DOHH2 (cell line): ENCODE measurements around the gene PPP1R12A.
"Not testable (repeated sequence)": the region's sequence is repeated elsewhere in the genome, so short reads cannot be mapped to it uniquely, and the experiment has no call there.

Source experiments
- H3F3A ChIP-seq: fragments of 200-600 bp; sonication (generic), shearing (Covaris generic); 2 replicates; pipeline ENCODE4 v1.6.0; 2016; ENCODE audit warnings: antibody characterized with exemption, mild to moderate bottlenecking; ENCODE audit not compliant: control insufficient read depth, insufficient read depth
- H3K27ac ChIP-seq: fragments of 200-600 bp; sonication (generic); 2 replicates; pipeline ENCODE4 v1.5.1; 2014; ENCODE audit warnings: low read depth, mild to moderate bottlenecking, low read length, moderate library complexity
- H3K27me3 ChIP-seq: fragments of 200-600 bp; sonication (generic); 2 replicates; pipeline ENCODE4 v1.6.1; 2014; ENCODE audit warnings: mild to moderate bottlenecking, low read length, mixed read lengths; ENCODE audit not compliant: control insufficient read depth
- H3K36me3 ChIP-seq: fragments of 200-600 bp; sonication (generic); 2 replicates; pipeline ENCODE4 v1.6.1; 2014; ENCODE audit warnings: mild to moderate bottlenecking, low read length, moderate library complexity, mixed read lengths; ENCODE audit not compliant: control insufficient read depth
- H3K4me1 ChIP-seq: fragments of 200-600 bp; sonication (generic); 2 replicates; pipeline ENCODE4 v1.6.1; 2014; ENCODE audit warnings: mild to moderate bottlenecking, low read length, mixed read lengths; ENCODE audit not compliant: control insufficient read depth
- H3K4me2 ChIP-seq: fragments of 200-600 bp; sonication (generic); 2 replicates; pipeline ENCODE4 v1.6.0; 2014; ENCODE audit warnings: mild to moderate bottlenecking, low read length, moderate library complexity
- H3K4me3 ChIP-seq: fragments of 200-600 bp; sonication (generic); 2 replicates; pipeline ENCODE4 v1.5.1; 2014; ENCODE audit warnings: mild to moderate bottlenecking, low read length, mixed read lengths
- H3K79me2 ChIP-seq: fragments of 200-600 bp; sonication (generic); 2 replicates; pipeline ENCODE4 v1.6.1; 2014; ENCODE audit warnings: mild to moderate bottlenecking, low read length, mixed read lengths; ENCODE audit not compliant: control insufficient read depth
- H3K9me2 ChIP-seq: fragments of 200-600 bp; sonication (generic); replicated peaks from 2 replicates; pipeline ENCODE4 v1.6.1; 2014; ENCODE audit warnings: mild to moderate bottlenecking, low read length, mixed read lengths; ENCODE audit not compliant: control insufficient read depth
- H3K9me3 ChIP-seq: fragments of 200-600 bp; sonication (generic); 2 replicates; pipeline ENCODE4 v1.6.1; 2014; ENCODE audit warnings: antibody characterized with exemption, low read length, mixed read lengths; ENCODE audit not compliant: control insufficient read depth, insufficient read depth
- H4K20me1 ChIP-seq: fragments of 200-600 bp; sonication (generic); 2 replicates; pipeline ENCODE4 v1.6.0; 2014; ENCODE audit warnings: low read depth, mild to moderate bottlenecking, antibody characterized with exemption, low read length, moderate library complexity; ENCODE audit not compliant: control insufficient read depth, insufficient read depth
- EZH2phosphoT487 ChIP-seq: fragments of 200-600 bp; sonication (generic); IDR thresholded peaks from 2 replicates; pipeline ENCODE4 v1.6.1; 2017; ENCODE audit warnings: borderline replicate concordance, mild to moderate bottlenecking, antibody characterized with exemption, low read length, moderate library complexity, mixed read lengths
- TF ChIP-seq, protein P1 (sequence below): fragments of 200-600 bp; sonication (generic); IDR thresholded peaks from one replicate; pipeline ENCODE4 v1.5.1; 2014; ENCODE audit warnings: antibody characterized with exemption, mild to moderate bottlenecking, low read depth, low read length; ENCODE audit not compliant: poor library complexity, severe bottlenecking

The PPP1R12A gene

DNA sequence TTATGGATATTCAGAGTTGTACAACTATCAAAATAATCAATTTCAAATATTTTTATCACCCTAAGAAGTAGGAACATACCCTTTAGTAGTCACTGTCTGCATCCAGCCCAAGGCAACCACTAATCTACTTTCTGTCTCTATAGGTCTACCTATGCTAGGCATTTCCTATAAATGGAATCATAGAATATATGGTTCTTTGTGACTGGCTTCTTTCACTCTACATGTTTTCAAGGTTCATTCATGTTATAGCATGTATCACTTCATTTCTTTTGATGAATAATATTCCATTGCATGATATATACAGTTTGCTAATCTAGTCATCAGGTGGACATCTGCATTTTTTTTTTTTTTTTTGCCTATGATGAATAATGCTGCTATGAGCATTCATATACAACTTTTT, 112.4 kb downstream of the PPP1R12A start:
- Histone ChIP-seq H3K36me3 (peaks cover 58% of the 10 kb centered on the region), H4K20me1 (no peaks in the 10 kb centered on the region), H3K4me2 (no peak overlapping the region), H3K9me2 (no peaks in the 10 kb centered on the region), H3K9me3 (no peaks in the 10 kb centered on the region), H3K27ac (no peak overlapping the region), H3K79me2 (0 out of 2 replicates have a peak, but pooled peaks cover 2% of the 10 kb centered on the region), H3K27me3 (no peaks in the 10 kb centered on the region), H3K4me1 (0 out of 2 replicates have a peak, but pooled peaks cover 3% of the 10 kb centered on the region), H3F3A (no peaks in the 10 kb centered on the region), H3K4me3 (no peak overlapping the region)
- TF ChIP-seq, protein P1, sequence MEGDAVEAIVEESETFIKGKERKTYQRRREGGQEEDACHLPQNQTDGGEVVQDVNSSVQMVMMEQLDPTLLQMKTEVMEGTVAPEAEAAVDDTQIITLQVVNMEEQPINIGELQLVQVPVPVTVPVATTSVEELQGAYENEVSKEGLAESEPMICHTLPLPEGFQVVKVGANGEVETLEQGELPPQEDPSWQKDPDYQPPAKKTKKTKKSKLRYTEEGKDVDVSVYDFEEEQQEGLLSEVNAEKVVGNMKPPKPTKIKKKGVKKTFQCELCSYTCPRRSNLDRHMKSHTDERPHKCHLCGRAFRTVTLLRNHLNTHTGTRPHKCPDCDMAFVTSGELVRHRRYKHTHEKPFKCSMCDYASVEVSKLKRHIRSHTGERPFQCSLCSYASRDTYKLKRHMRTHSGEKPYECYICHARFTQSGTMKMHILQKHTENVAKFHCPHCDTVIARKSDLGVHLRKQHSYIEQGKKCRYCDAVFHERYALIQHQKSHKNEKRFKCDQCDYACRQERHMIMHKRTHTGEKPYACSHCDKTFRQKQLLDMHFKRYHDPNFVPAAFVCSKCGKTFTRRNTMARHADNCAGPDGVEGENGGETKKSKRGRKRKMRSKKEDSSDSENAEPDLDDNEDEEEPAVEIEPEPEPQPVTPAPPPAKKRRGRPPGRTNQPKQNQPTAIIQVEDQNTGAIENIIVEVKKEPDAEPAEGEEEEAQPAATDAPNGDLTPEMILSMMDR = no peak
- no peak for TF ChIP-seq EZH2phosphoT487

DNA sequence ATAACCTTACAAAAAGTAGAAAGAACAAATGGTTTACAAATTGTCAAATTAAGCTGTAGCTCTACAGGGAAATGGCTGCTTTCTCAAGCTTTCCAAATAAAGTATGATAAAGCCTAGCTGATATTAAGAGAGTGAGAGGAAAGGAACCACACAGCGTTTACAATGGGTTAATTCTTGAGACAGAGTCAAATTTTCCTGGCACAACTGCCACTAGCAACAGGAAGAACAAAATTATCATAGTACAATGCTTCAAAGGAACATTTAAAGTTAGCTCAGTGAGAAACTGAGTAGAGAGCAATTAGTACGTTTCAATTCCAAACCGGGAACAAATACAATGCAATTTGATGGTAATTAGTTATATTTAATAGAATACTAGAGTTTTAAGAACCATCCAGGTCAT, 116.0 kb downstream of the PPP1R12A start:
- H3K27me3 ChIP-seq = no peaks in the 10 kb centered on the region
- H3K4me2 ChIP-seq = no peak overlapping the region
- no peaks in the 10 kb centered on the region for H3K9me3 ChIP-seq
- H3K27ac ChIP-seq = no peak overlapping the region
- H3F3A ChIP-seq = no peaks in the 10 kb centered on the region
- H3K36me3 ChIP-seq = peaks cover 57% of the 10 kb centered on the region
- H3K4me1 ChIP-seq = no peaks in the 10 kb centered on the region
- no peaks in the 10 kb centered on the region for H3K9me2 ChIP-seq
- TF ChIP-seq EZH2phosphoT487 = no peak
- TF ChIP-seq, protein P1 = no peak
- no peaks in the 10 kb centered on the region for H3K79me2 ChIP-seq
- H3K4me3 ChIP-seq = no peak overlapping the region
- H4K20me1 ChIP-seq = no peaks in the 10 kb centered on the region

DNA sequence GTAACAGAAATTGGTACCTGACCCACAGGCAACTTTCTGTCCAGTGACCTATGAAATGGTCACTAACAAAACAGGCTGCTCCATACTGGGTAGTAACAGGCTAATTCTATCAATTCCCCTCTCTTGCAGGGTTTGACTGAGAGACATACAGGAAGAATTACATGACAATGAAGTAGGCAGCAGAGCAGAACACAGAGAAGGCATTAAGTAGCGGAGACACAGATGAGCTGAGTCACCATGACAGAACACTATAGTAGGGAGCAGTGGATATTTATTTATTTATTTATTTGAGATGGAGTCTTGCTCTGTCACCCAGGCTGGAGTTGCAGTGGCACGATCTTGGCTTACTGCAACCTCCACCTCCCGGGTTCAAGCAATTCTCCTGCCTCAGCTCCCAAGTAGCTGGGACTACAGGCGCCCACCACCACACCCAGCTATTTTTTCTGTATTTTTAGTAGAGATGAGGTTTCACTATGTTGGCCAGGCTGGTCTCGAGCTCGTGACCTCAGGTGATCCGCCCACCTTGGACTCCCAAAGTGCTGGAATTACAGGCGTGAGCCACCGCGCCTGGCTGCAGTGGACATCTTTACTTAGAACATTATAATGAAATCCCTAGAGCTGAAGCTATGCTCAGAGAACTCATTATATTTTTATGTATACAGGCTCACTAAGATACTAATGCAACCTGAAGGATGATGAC, 150.4 kb downstream of the PPP1R12A start:
- peaks cover 47% of the 10 kb centered on the region for H3K36me3 ChIP-seq
- H4K20me1 ChIP-seq, H3K79me2 ChIP-seq, H3K4me3 ChIP-seq, H3K4me2 ChIP-seq, H3K27ac ChIP-seq, H3K4me1 ChIP-seq, H3F3A ChIP-seq, H3K27me3 ChIP-seq, H3K9me3 ChIP-seq, H3K9me2 ChIP-seq: not testable (repeated sequence)

DNA sequence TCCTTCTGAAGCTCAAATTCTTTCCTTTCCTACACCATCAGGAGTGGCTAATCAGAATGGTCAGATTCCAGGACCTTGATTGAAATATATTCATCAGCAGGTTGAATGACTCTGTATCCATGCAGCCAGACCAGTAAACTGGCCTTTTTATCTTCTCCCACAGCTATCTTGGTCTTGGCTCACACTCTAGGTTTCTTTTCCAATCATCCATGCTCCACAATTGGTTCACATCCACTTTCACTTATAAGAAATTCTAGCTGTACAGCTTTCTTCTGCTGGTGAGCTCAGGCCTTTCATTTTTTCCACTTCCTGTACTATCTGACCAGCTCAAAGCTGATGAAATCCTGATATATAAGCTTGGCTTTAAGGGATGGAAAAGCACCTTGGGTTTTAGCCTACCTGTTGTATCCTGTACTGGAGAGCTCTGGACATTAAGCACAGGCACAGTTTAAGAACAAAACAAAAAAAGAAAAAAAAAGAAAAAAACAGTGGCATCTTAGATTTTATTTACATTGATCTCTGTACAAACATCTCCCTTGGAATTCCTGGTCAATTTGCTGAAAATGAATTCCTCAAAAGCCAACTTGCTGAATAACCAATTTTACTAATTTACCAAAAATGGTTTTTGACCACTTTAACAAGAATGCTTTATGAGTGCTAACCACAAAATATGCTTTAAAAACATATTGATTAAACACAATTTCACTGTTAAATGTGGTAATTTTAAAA, 152.6 kb downstream of the PPP1R12A start:
- Histone ChIP-seq H3K79me2 (no peaks in the 10 kb centered on the region), H3K27me3 (no peaks in the 10 kb centered on the region), H3K9me3 (no peaks in the 10 kb centered on the region), H3K9me2 (no peaks in the 10 kb centered on the region), H3K4me1 (no peaks in the 10 kb centered on the region), H3K36me3 (peaks cover 46% of the 10 kb centered on the region), H3F3A (no peaks in the 10 kb centered on the region), H3K4me3 (no peak overlapping the region), H3K27ac (no peak overlapping the region), H3K4me2 (no peak overlapping the region), H4K20me1 (no peaks in the 10 kb centered on the region)
- TF ChIP-seq, protein P1 = no peak
- TF ChIP-seq EZH2phosphoT487 = no peak
